ENCODE data around the gene MAPK8IP3.
"Not testable (repeated sequence)": the region's sequence is repeated elsewhere in the genome, so short reads cannot be mapped to it uniquely, and the experiment has no call there.

The MAPK8IP3 gene

DNA sequence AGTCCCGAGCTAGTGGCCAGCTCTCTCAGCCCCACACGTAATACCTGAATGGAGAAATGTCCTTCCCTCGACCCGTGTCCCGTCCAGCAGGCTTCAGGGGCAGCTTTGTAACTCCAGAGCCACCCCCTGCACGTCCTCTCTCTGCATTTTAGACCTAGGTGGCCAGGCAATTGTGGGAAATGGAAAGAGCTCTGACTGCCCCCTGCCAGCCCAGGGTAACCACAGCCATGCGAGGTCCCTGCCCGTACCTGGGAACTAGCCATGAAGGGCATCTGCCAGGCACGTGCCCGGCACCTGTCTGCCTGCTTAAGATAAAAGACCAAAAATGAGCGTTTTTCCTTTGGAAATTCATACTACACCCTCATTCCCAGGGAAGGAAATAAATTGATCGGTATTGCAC, 9.2 kb downstream of the MAPK8IP3 start:
- H3K4me1 ChIP-seq (ENCODE audit: insufficient read depth, low read length, poor library complexity, severe bottlenecking), result no peaks in the 10 kb centered on the region
- no peaks in the 10 kb centered on the region for H3K9me2 ChIP-seq (replicated peaks; ENCODE audit: low read depth, low read length)
- no peak overlapping the region for H2AFZ ChIP-seq (ENCODE audit: low read length)
- no peak for TF ChIP-seq EZH2phosphoT487 (IDR thresholded peaks at IDR 0.05; ENCODE audit: borderline replicate concordance)
- TF ChIP-seq, protein P1, sequence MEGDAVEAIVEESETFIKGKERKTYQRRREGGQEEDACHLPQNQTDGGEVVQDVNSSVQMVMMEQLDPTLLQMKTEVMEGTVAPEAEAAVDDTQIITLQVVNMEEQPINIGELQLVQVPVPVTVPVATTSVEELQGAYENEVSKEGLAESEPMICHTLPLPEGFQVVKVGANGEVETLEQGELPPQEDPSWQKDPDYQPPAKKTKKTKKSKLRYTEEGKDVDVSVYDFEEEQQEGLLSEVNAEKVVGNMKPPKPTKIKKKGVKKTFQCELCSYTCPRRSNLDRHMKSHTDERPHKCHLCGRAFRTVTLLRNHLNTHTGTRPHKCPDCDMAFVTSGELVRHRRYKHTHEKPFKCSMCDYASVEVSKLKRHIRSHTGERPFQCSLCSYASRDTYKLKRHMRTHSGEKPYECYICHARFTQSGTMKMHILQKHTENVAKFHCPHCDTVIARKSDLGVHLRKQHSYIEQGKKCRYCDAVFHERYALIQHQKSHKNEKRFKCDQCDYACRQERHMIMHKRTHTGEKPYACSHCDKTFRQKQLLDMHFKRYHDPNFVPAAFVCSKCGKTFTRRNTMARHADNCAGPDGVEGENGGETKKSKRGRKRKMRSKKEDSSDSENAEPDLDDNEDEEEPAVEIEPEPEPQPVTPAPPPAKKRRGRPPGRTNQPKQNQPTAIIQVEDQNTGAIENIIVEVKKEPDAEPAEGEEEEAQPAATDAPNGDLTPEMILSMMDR (conservative IDR thresholded peaks at IDR 0.05; ENCODE audit: low read length), result no peak
- H4K20me1 ChIP-seq (ENCODE audit: insufficient read depth, low read length, poor library complexity, severe bottlenecking), result no peaks in the 10 kb centered on the region
- no peak overlapping the region for H3K9ac ChIP-seq (ENCODE audit: low read depth, low read length, poor library complexity, severe bottlenecking)
- H3K4me3 ChIP-seq (ENCODE audit: low read length, poor library complexity, severe bottlenecking), result no peak overlapping the region
- no peaks in the 10 kb centered on the region for H3K9me3 ChIP-seq (ENCODE audit: insufficient read depth, low read depth, low read length)
- H3K79me2 ChIP-seq (ENCODE audit: insufficient read depth, low read length), result peaks cover 4% of the 10 kb centered on the region; the same call in 1 of the 2 replicates
- H3K4me2 ChIP-seq (ENCODE audit: low read depth, low read length, poor library complexity, severe bottlenecking), result no peak overlapping the region
- no peaks in the 10 kb centered on the region for H3K36me3 ChIP-seq (ENCODE audit: insufficient read depth, low read length)
- no peaks in the 10 kb centered on the region for H3F3A ChIP-seq (ENCODE audit: low read depth)
- no peaks in the 10 kb centered on the region for H3K27me3 ChIP-seq (ENCODE audit: insufficient read depth, low read length, poor library complexity, severe bottlenecking)

DNA sequence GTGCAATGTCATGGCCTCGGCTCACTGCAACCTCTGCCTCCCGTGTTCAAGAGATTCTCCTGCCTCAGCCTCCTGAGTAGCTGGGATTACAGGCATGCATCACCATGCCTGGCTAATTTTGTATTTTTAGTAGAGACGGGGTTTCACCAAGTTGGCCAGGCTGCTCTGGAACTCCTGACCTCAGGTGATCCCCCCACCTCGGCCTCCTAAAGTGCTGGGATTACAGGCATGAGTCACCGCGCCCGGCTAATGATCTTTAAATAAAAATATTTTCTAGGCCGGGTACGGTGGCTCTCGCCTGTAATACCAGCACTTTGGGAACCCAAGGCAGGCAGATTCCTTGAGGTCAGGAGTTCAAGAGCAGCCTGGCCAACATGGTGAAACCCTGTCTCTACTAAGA, 12.2 kb downstream of the MAPK8IP3 start:
- not testable (repeated sequence) for H3F3A ChIP-seq (ENCODE audit: low read depth); H3K9me2 ChIP-seq (replicated peaks; ENCODE audit: low read depth, low read length); H3K9ac ChIP-seq (ENCODE audit: low read depth, low read length, poor library complexity, severe bottlenecking); H3K4me2 ChIP-seq (ENCODE audit: low read depth, low read length, poor library complexity, severe bottlenecking); H3K4me3 ChIP-seq (ENCODE audit: low read length, poor library complexity, severe bottlenecking); H3K36me3 ChIP-seq (ENCODE audit: insufficient read depth, low read length); H4K20me1 ChIP-seq (ENCODE audit: insufficient read depth, low read length, poor library complexity, severe bottlenecking); H3K4me1 ChIP-seq (ENCODE audit: insufficient read depth, low read length, poor library complexity, severe bottlenecking); H3K9me3 ChIP-seq (ENCODE audit: insufficient read depth, low read depth, low read length); H2AFZ ChIP-seq (ENCODE audit: low read length); H3K79me2 ChIP-seq (ENCODE audit: insufficient read depth, low read length); H3K27me3 ChIP-seq (ENCODE audit: insufficient read depth, low read length, poor library complexity, severe bottlenecking)

DNA sequence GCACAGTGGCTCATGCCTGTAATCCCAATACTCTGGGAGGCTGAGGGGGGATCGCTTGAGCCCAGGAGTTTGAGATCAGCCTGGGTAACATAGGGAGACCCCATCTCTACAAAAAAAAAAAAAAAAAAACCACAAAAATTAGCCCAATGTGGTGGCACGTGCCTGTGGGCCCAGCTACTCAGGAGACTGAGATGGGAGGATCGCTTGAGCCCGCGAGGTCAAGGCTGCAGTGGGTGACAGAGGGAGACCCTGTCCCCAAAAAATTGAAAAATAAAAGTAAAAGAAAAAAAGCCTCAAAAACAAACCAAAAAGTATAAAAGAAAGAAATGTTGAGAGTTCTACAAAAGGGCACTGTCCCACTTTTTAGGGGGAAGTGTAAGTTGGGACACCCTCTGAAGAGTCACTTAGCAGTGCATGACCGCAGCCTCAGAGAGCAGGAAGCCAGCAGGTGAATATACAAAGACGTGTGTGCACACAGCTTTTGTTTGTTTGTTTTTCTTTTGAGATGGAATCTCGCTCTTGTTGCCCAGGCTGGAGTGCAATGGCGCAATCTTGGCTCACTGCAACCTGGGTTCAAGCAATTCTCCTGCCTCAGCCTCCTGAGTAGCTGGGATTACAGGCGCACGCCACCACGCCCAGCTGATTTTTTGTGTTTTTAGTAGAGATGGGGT, 13.7 kb downstream of the MAPK8IP3 start:
- H3K4me1 ChIP-seq (ENCODE audit: insufficient read depth, low read length, poor library complexity, severe bottlenecking); H4K20me1 ChIP-seq (ENCODE audit: insufficient read depth, low read length, poor library complexity, severe bottlenecking); H3K4me3 ChIP-seq (ENCODE audit: low read length, poor library complexity, severe bottlenecking); H3K9ac ChIP-seq (ENCODE audit: low read depth, low read length, poor library complexity, severe bottlenecking); H3F3A ChIP-seq (ENCODE audit: low read depth); H3K36me3 ChIP-seq (ENCODE audit: insufficient read depth, low read length); H3K9me3 ChIP-seq (ENCODE audit: insufficient read depth, low read depth, low read length); H3K4me2 ChIP-seq (ENCODE audit: low read depth, low read length, poor library complexity, severe bottlenecking); H3K27me3 ChIP-seq (ENCODE audit: insufficient read depth, low read length, poor library complexity, severe bottlenecking); H3K9me2 ChIP-seq (replicated peaks; ENCODE audit: low read depth, low read length); H2AFZ ChIP-seq (ENCODE audit: low read length); H3K79me2 ChIP-seq (ENCODE audit: insufficient read depth, low read length): not testable (repeated sequence)

DNA sequence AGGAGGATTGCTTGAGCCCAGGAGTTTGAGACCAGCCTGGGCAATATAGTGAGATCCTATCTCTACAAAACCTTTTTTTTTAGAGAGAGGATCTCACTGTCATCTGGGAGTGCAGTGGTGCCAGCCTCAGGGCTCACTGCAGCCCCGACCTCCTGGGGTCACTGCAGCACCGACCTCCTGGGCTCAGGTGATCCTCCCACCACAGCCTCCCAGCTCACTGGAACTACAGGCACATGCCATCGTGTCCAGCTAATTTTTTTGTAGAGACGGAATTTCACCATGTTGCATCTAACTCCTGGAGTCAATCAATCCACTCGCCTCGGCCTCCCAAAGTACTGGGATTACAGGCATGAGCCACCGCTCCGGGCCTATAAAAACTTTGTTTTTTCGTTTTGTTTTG, 15.4 kb downstream of the MAPK8IP3 start:
- Histone ChIP-seq H3K79me2 (ENCODE audit: insufficient read depth, low read length) (peaks cover 4% of the 10 kb centered on the region; the same call in 1 of the 2 replicates), H3K9me2 (replicated peaks; ENCODE audit: low read depth, low read length) (no peaks in the 10 kb centered on the region), H3K27me3 (ENCODE audit: insufficient read depth, low read length, poor library complexity, severe bottlenecking) (no peaks in the 10 kb centered on the region), H2AFZ (ENCODE audit: low read length) (no peak overlapping the region), H3K4me3 (ENCODE audit: low read length, poor library complexity, severe bottlenecking) (no peak overlapping the region), H3K4me1 (ENCODE audit: insufficient read depth, low read length, poor library complexity, severe bottlenecking) (peaks cover 4% of the 10 kb centered on the region), H3K9ac (ENCODE audit: low read depth, low read length, poor library complexity, severe bottlenecking) (no peak overlapping the region), H3K9me3 (ENCODE audit: insufficient read depth, low read depth, low read length) (no peaks in the 10 kb centered on the region), H4K20me1 (ENCODE audit: insufficient read depth, low read length, poor library complexity, severe bottlenecking) (no peaks in the 10 kb centered on the region), H3K4me2 (ENCODE audit: low read depth, low read length, poor library complexity, severe bottlenecking) (no peak overlapping the region), H3K36me3 (ENCODE audit: insufficient read depth, low read length) (peaks cover 4% of the 10 kb centered on the region; the same call in 1 of the 2 replicates), H3F3A (ENCODE audit: low read depth) (no peaks in the 10 kb centered on the region)
- TF ChIP-seq, protein P1 (conservative IDR thresholded peaks at IDR 0.05; ENCODE audit: low read length), result no peak
- TF ChIP-seq EZH2phosphoT487 (IDR thresholded peaks at IDR 0.05; ENCODE audit: borderline replicate concordance), result no peak

All from Loucy (cell line).